Aorta (tissue), 5 donors: ENCODE data around the gene EXO1. TPM values are rescaled to one million over a fixed set of nuclear protein-coding genes. Genes with fewer than 3 reads are reported as not detected.
"Not testable (repeated sequence)": the region's sequence is repeated elsewhere in the genome, so short reads cannot be mapped to it uniquely, and the experiment has no call there.

Experiments
- ATAC-seq: fragments of 200-7000 bp; cut with Tn5 transposase; one replicate; pipeline ENCODE4 v1.9.1; 2022; ENCODE audit warnings: moderate library complexity; ENCODE audit not compliant: low FRiP score
- DNase-seq, 2 donors: peaks; one replicate each; pipeline ENCODE4 v3.0.0-alpha.2; 2020
- H3K27ac ChIP-seq, 2 donors: one replicate each; pipeline ENCODE4 v1.5.1; 2013; ENCODE audit warnings: low read length in 2 of 2, mild to moderate bottlenecking in 2 of 2, moderate library complexity in 2 of 2, control low read depth in 1 of 2, inconsistent platforms in 1 of 2, low read depth in 1 of 2
- H3K27me3 ChIP-seq, 2 donors: one replicate each; pipeline ENCODE4 v1.6.1; 2013; ENCODE audit warnings: control low read depth in 1 of 2, low read length in 1 of 2, mild to moderate bottlenecking in 1 of 2, moderate library complexity in 1 of 2; ENCODE audit not compliant: insufficient read depth in 2 of 2, control insufficient read depth in 1 of 2
- H3K36me3 ChIP-seq, 2 donors: one replicate each; pipeline ENCODE4 v1.6.1; 2013; ENCODE audit warnings: control low read depth in 1 of 2, low read length in 1 of 2, mild to moderate bottlenecking in 1 of 2; ENCODE audit not compliant: insufficient read depth in 2 of 2, control insufficient read depth in 1 of 2
- H3K4me1 ChIP-seq, 2 donors: one replicate each; pipeline ENCODE4 v1.6.1; 2013; ENCODE audit warnings: low read length in 2 of 2, control low read depth in 1 of 2, mild to moderate bottlenecking in 1 of 2, moderate library complexity in 1 of 2; ENCODE audit not compliant: insufficient read depth in 2 of 2, control insufficient read depth in 1 of 2
- H3K4me3 ChIP-seq, 2 donors: one replicate each; pipeline ENCODE4 v1.5.1; 2013; ENCODE audit warnings: low read length in 2 of 2, control low read depth in 1 of 2, mild to moderate bottlenecking in 1 of 2
- H3K9me3 ChIP-seq: one replicate; pipeline ENCODE4 v1.6.1; 2013; ENCODE audit warnings: mild to moderate bottlenecking, low read length; ENCODE audit not compliant: control insufficient read depth
- WGBS, 2 donors: extraction: QIAGEN DNeasy Blood & Tissue Kit; methylation state at CpG; one replicate each; pipeline ENCODE4 v1.1.7; 2013; 5-methylcytosine and 5-hydroxymethylcytosine counted together
- intact Hi-C, 2 donors: fragments of 100-400 bp; cut with DNase I; formaldehyde crosslinking; loops; one replicate each; pipeline versions ENCODE4 v1.14.2 to v1.15.0; 2022
- polyA plus RNA-seq, 2 donors: library from polyadenylated mRNA; stranded (reverse); fragments of 200-250 nt; gene quantifications; one replicate each; pipeline ENCODE4 v1.2.3, GENCODE V29; 2013
- total RNA-seq, 2 donors: library from RNA; stranded (reverse); fragmentation: NEBNext Ultra II Directional; extraction: Animal tissue kit (Norgen Biotek cat#: 25700); gene quantifications; one replicate each; pipeline ENCODE4 v1.2.1, GENCODE V29; 2021
- donor health status: healthy with polysubstance abuse.
- donor health status: Bipolar disorder and iron deficiency.
- donor health status: DM: no; HTN: no; CAD: no.
- donor health status: DM: no; HTN: no; CAD: no.
- donor health status: DM: yes; HTN: yes; CAD: no.

The EXO1 gene
- total and polyA plus RNA-seq, 4 donors: 0.38 to 1.5 (median 0.89) TPM

- H3K4me1 ChIP-seq: peaks cover 0 to 2% of the 10 kb centered on the region in 2 donors
- WGBS, 2 donors: 74 to 84% methylated on average over 6 of the region's 6 CpGs
These were observed 32.0 kb upstream of the EXO1 start for GRCh38 chr1:241816008-241816407.

GRCh38 chr1:241817331-241817792, 30.6 kb upstream of the EXO1 start:
- H3K9me3 ChIP-seq: no peaks in the 10 kb centered on the region
- WGBS, 2 donors: 19 to 23% methylated on average over 1 of the region's 1 CpG
- no peak overlapping the region for H3K4me3 ChIP-seq
- no peak overlapping the region for H3K27ac ChIP-seq
- H3K4me1 ChIP-seq: peaks cover 0 to 2% of the 10 kb centered on the region in 2 donors
- no peaks in the 10 kb centered on the region for H3K36me3 ChIP-seq
- DNase-seq (no peak), ATAC-seq (no peak)
- H3K27me3 ChIP-seq: no peaks in the 10 kb centered on the region
- intact Hi-C loops: no loop called here

More at GRCh38 chr1:241816008-241816407, 32.0 kb upstream of the EXO1 start:
- Histone ChIP-seq H3K4me3 (no peak overlapping the region), H3K27me3 (no peaks in the 10 kb centered on the region), H3K9me3 (no peaks in the 10 kb centered on the region), H3K27ac (no peak overlapping the region), H3K36me3 (no peaks in the 10 kb centered on the region)
- no peak for ATAC-seq
- DNase-seq: no peak
- intact Hi-C loops: no loop called here

GRCh38 chr1:241817956-241818612, 29.9 kb upstream of the EXO1 start:
- Histone ChIP-seq H3K4me1 (peaks cover 0 to 2% of the 10 kb centered on the region in 2 donors), H3K36me3 (no peaks in the 10 kb centered on the region), H3K9me3 (no peaks in the 10 kb centered on the region), H3K27ac (no peak overlapping the region), H3K4me3 (no peak overlapping the region), H3K27me3 (no peaks in the 10 kb centered on the region)
- ATAC-seq (no peak), DNase-seq (no peak)
- WGBS, 2 donors: 85% methylated on average over 3 of the region's 3 CpGs
- intact Hi-C loops: no loop called here

GRCh38 chr1:241819340-241819866, 28.6 kb upstream of the EXO1 start:
- H3K4me1 ChIP-seq: peaks cover 0 to 2% of the 10 kb centered on the region in 2 donors
- 62 to 75% methylated on average over 4 of the region's 4 CpGs for WGBS, 2 donors
- H3K27me3 ChIP-seq: no peaks in the 10 kb centered on the region
- ATAC-seq (no peak), DNase-seq (no peak)
- no peak overlapping the region for H3K27ac ChIP-seq
- H3K4me3 ChIP-seq: no peak overlapping the region
- H3K36me3 ChIP-seq: no peaks in the 10 kb centered on the region
- intact Hi-C loops: no loop called here
- H3K9me3 ChIP-seq: no peaks in the 10 kb centered on the region

GRCh38 chr1:241821363-241821762, 26.6 kb upstream of the EXO1 start:
- H3K4me1 ChIP-seq: peaks cover 0 to 2% of the 10 kb centered on the region in 2 donors
- no peaks in the 10 kb centered on the region for H3K9me3 ChIP-seq
- H3K36me3 ChIP-seq: no peaks in the 10 kb centered on the region
- ATAC-seq: no peak
- intact Hi-C loops: no loop called here
- no peak overlapping the region for H3K27ac ChIP-seq
- no peak overlapping the region for H3K4me3 ChIP-seq
- no peaks in the 10 kb centered on the region for H3K27me3 ChIP-seq
- no peak for DNase-seq
- WGBS, 2 donors: 70 to 75% methylated on average over 4 of the region's 4 CpGs

GRCh38 chr1:241822846-241823245, 25.2 kb upstream of the EXO1 start:
- Histone ChIP-seq H3K36me3 (no peaks in the 10 kb centered on the region), H3K9me3 (no peaks in the 10 kb centered on the region), H3K4me1 (peaks cover 0 to 3% of the 10 kb centered on the region in 2 donors), H3K4me3 (no peak overlapping the region), H3K27me3 (no peaks in the 10 kb centered on the region), H3K27ac (no peak overlapping the region)
- DNase-seq (no peak), ATAC-seq (no peak)
- intact Hi-C loops: no loop called here

GRCh38 chr1:241823925-241824324, 24.1 kb upstream of the EXO1 start:
- no peak for ATAC-seq
- 95 to 96% methylated on average over 1 of the region's 1 CpG for WGBS, 2 donors
- intact Hi-C loops: no loop called here
- DNase-seq: no peak
- no peaks in the 10 kb centered on the region for H3K27me3 ChIP-seq
- H3K4me3 ChIP-seq: no peak overlapping the region
- H3K27ac ChIP-seq: no peak overlapping the region
- H3K9me3 ChIP-seq: no peaks in the 10 kb centered on the region
- H3K36me3 ChIP-seq: no peaks in the 10 kb centered on the region
- peaks cover 0 to 3% of the 10 kb centered on the region in 2 donors for H3K4me1 ChIP-seq

- H3K27me3 ChIP-seq: no peaks in the 10 kb centered on the region
- intact Hi-C loops: loop anchor here in 1 of 2 donors (5.0 kb wide), 1 partner anchor 78 kb away; no protein-coding TSS in a partner anchor
- no peak overlapping the region for H3K27ac ChIP-seq
- H3K36me3 ChIP-seq: no peaks in the 10 kb centered on the region
- DNase-seq (no peak), ATAC-seq (no peak)
- H3K9me3 ChIP-seq: no peaks in the 10 kb centered on the region
- no peak overlapping the region for H3K4me3 ChIP-seq
- peaks cover 0 to 1% of the 10 kb centered on the region in 2 donors for H3K4me1 ChIP-seq
These were observed 22.4 kb upstream of the EXO1 start for GRCh38 chr1:241825581-241825980.

- H3K9me3 ChIP-seq, H3K27ac ChIP-seq, ATAC-seq, H3K4me1 ChIP-seq, H3K4me3 ChIP-seq, DNase-seq, H3K27me3 ChIP-seq, H3K36me3 ChIP-seq: not testable (repeated sequence)
- 91% methylated on average over 9 of the region's 9 CpGs for WGBS, 2 donors
- intact Hi-C loops: loop anchor here in 1 of 2 donors (5.0 kb wide), 1 partner anchor 79 kb away; no protein-coding TSS in a partner anchor
These were observed 21.4 kb upstream of the EXO1 start for GRCh38 chr1:241826613-241827012.
